ENCODE data around the gene GARS1.
"Not testable (repeated sequence)": the region's sequence is repeated elsewhere in the genome, so short reads cannot be mapped to it uniquely, and the experiment has no call there.

The GARS1 gene

GRCh38 chr7:30642322-30642721 is 47.6 kb downstream of the GARS1 start:
- H3K4me3 ChIP-seq (ENCODE audit: low read depth, low read length); H3K27ac ChIP-seq (ENCODE audit: extremely low read depth, low read depth, low read length); H3K4me1 ChIP-seq (ENCODE audit: control insufficient read depth, insufficient read depth, low read length); POLR2A ChIA-PET; H3K36me3 ChIP-seq (ENCODE audit: control insufficient read depth in 2 of 2, insufficient read depth in 1 of 2, low read length in 2 of 2); H3K9me3 ChIP-seq (ENCODE audit: control insufficient read depth, insufficient read depth, low read depth, low read length); CTCF ChIA-PET: not testable (repeated sequence)

GRCh38 chr7:30642789-30643188 is 48.1 kb downstream of the GARS1 start:
- TF ChIP-seq ZNF473 (tag by site-specific recombination; IDR thresholded peaks at IDR 0.05), result no peak
- TF ChIP-seq ZNF792 (tag by site-specific recombination; IDR thresholded peaks at IDR 0.05), result no peak
- TF ChIP-seq RBAK (tag by site-specific recombination; IDR thresholded peaks at IDR 0.05), result no peak
- no peak for TF ChIP-seq ZNF19 (tag by site-specific recombination; IDR thresholded peaks at IDR 0.05; ENCODE audit: low read depth)
- TF ChIP-seq ZBTB17 (tag by site-specific recombination; IDR thresholded peaks at IDR 0.05), result no peak
- TF ChIP-seq HOXC10 (CRISPR knock-in tag; IDR thresholded peaks at IDR 0.05), result no peak
- TF ChIP-seq ZNF585B (tag by site-specific recombination; IDR thresholded peaks at IDR 0.05), result no peak
- TF ChIP-seq AEBP2 (tag by site-specific recombination; IDR thresholded peaks at IDR 0.05; ENCODE audit: borderline replicate concordance), result no peak
- Histone ChIP-seq H3K4me3 (ENCODE audit: low read depth, low read length) (no peak overlapping the region), H3K36me3 (ENCODE audit: control insufficient read depth in 2 of 2, insufficient read depth in 1 of 2, low read length in 2 of 2) (no peaks in the 10 kb centered on the region), H3K9me3 (ENCODE audit: control insufficient read depth, insufficient read depth, low read depth, low read length) (no peaks in the 10 kb centered on the region), H3K27ac (ENCODE audit: extremely low read depth, low read depth, low read length) (no peak overlapping the region), H3K4me1 (ENCODE audit: control insufficient read depth, insufficient read depth, low read length) (no peaks in the 10 kb centered on the region)
- POLR2A ChIA-PET, result no interaction called here
- CTCF ChIA-PET, result no interaction called here

- Histone ChIP-seq H3K9me3 (ENCODE audit: control insufficient read depth, insufficient read depth, low read depth, low read length) (no peaks in the 10 kb centered on the region), H3K27ac (ENCODE audit: extremely low read depth, low read depth, low read length) (no peak overlapping the region), H3K36me3 (ENCODE audit: control insufficient read depth in 2 of 2, insufficient read depth in 1 of 2, low read length in 2 of 2) (no peaks in the 10 kb centered on the region), H3K4me3 (ENCODE audit: low read depth, low read length) (no peak overlapping the region), H3K4me1 (ENCODE audit: control insufficient read depth, insufficient read depth, low read length) (peaks cover 2% of the 10 kb centered on the region; the same call in 1 of the 2 replicates)
- TF ChIP-seq ZNF670 (tag by site-specific recombination; IDR thresholded peaks at IDR 0.05; ENCODE audit: low read depth) (no peak), ZFP37 (tag by site-specific recombination; IDR thresholded peaks at IDR 0.05) (no peak), YY2 (tag by site-specific recombination; IDR thresholded peaks at IDR 0.05) (no peak)
- POLR2A ChIA-PET, result no interaction called here
- CTCF ChIA-PET, result interaction anchor here (0.9 kb wide), 1 partner anchor 728 kb away, joined by 3 read pairs; no protein-coding TSS in a partner anchor
These were observed 49.7 kb downstream of the GARS1 start for GRCh38 chr7:30644286-30644955.

- H3K36me3 ChIP-seq (ENCODE audit: control insufficient read depth in 2 of 2, insufficient read depth in 1 of 2, low read length in 2 of 2), result no peaks in the 10 kb centered on the region
- H3K4me1 ChIP-seq (ENCODE audit: control insufficient read depth, insufficient read depth, low read length), result peaks cover 2% of the 10 kb centered on the region; the same call in 1 of the 2 replicates
- ChIA-PET POLR2A (no interaction called here), CTCF (interaction anchor here (1.1 kb wide), 1 partner anchor 11 kb away, joined by 3 read pairs; no protein-coding TSS in a partner anchor)
- H3K4me3 ChIP-seq (ENCODE audit: low read depth, low read length), result no peak overlapping the region
- no peak for TF ChIP-seq YY1 (tag by site-specific recombination; IDR thresholded peaks at IDR 0.05)
- TF ChIP-seq ZNF223 (tag by site-specific recombination; IDR thresholded peaks at IDR 0.05), result no peak
- TF ChIP-seq ZNF184 (tag by site-specific recombination; IDR thresholded peaks at IDR 0.05), result no peak
- TF ChIP-seq FEZF1 (tag by site-specific recombination; IDR thresholded peaks at IDR 0.05), result no peak
- TF ChIP-seq ZFP69B (tag by site-specific recombination; IDR thresholded peaks at IDR 0.05), result no peak
- no peak for TF ChIP-seq KLF17 (tag by site-specific recombination; IDR thresholded peaks at IDR 0.05)
- no peak for TF ChIP-seq ZFP3 (tag by site-specific recombination; IDR thresholded peaks at IDR 0.05; ENCODE audit: low read depth)
- no peak for TF ChIP-seq ZNF248 (tag by site-specific recombination; IDR thresholded peaks at IDR 0.05)
- TF ChIP-seq WT1 (tag by site-specific recombination; IDR thresholded peaks at IDR 0.05), result no peak
- TF ChIP-seq ZNF26 (tag by site-specific recombination; IDR thresholded peaks at IDR 0.05), result no peak
- no peak for TF ChIP-seq ZBTB17 (tag by site-specific recombination; IDR thresholded peaks at IDR 0.05)
- no peak for TF ChIP-seq ZNF561 (tag by site-specific recombination; IDR thresholded peaks at IDR 0.05; ENCODE audit: borderline replicate concordance)
- TF ChIP-seq SETDB1 (IDR thresholded peaks at IDR 0.05; ENCODE audit: insufficient read length, low read length), result no peak
- H3K9me3 ChIP-seq (ENCODE audit: control insufficient read depth, insufficient read depth, low read depth, low read length), result no peaks in the 10 kb centered on the region
- no peak overlapping the region for H3K27ac ChIP-seq (ENCODE audit: extremely low read depth, low read depth, low read length)
These were observed 51.0 kb downstream of the GARS1 start for GRCh38 chr7:30645661-30646060.
